Measurements from ENCODE around the gene SHB. TPM values are rescaled to one million over a fixed set of nuclear protein-coding genes. Genes with fewer than 3 reads are reported as not detected.
A peak's percentile ranks its signal among the peaks of the same experiment; 100 is the strongest.

SHB gene
- total RNA-seq, 1 donor from 2014 or later, result 18.5 TPM

- Mint-ChIP-seq H3K4me1 (ENCODE audit: unreplicated experiment) (peaks cover 30% of the 10 kb centered on the region), H3K9me3 (ENCODE audit: unreplicated experiment) (no peaks in the 10 kb centered on the region), H3K27me3 (ENCODE audit: unreplicated experiment) (peaks cover 6% of the 10 kb centered on the region), H3K36me3 (ENCODE audit: low read depth, unreplicated experiment) (no peaks in the 10 kb centered on the region), H3K27ac (ENCODE audit: unreplicated experiment) (no peak overlapping the region), H3K4me3 (ENCODE audit: unreplicated experiment) (no peak overlapping the region)
- TF ChIP-seq, protein P1, sequence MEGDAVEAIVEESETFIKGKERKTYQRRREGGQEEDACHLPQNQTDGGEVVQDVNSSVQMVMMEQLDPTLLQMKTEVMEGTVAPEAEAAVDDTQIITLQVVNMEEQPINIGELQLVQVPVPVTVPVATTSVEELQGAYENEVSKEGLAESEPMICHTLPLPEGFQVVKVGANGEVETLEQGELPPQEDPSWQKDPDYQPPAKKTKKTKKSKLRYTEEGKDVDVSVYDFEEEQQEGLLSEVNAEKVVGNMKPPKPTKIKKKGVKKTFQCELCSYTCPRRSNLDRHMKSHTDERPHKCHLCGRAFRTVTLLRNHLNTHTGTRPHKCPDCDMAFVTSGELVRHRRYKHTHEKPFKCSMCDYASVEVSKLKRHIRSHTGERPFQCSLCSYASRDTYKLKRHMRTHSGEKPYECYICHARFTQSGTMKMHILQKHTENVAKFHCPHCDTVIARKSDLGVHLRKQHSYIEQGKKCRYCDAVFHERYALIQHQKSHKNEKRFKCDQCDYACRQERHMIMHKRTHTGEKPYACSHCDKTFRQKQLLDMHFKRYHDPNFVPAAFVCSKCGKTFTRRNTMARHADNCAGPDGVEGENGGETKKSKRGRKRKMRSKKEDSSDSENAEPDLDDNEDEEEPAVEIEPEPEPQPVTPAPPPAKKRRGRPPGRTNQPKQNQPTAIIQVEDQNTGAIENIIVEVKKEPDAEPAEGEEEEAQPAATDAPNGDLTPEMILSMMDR (IDR thresholded peaks at IDR 0.05; ENCODE audit: unreplicated experiment), result no peak
- no peak for DNase-seq (ENCODE audit: low spot score)
Observed at GRCh38 chr9:38031594-38031993, 37.4 kb downstream of the SHB start.

- Mint-ChIP-seq H3K27ac (ENCODE audit: unreplicated experiment) (no peak overlapping the region), H3K27me3 (ENCODE audit: unreplicated experiment) (peaks cover 11% of the 10 kb centered on the region), H3K4me3 (ENCODE audit: unreplicated experiment) (no peak overlapping the region), H3K36me3 (ENCODE audit: low read depth, unreplicated experiment) (no peaks in the 10 kb centered on the region), H3K9me3 (ENCODE audit: unreplicated experiment) (no peaks in the 10 kb centered on the region), H3K4me1 (ENCODE audit: unreplicated experiment) (peaks cover 36% of the 10 kb centered on the region)
- DNase-seq (ENCODE audit: low spot score), result no peak
- TF ChIP-seq, protein P1 (IDR thresholded peaks at IDR 0.05; ENCODE audit: unreplicated experiment), result peak; percentile 20
Observed at GRCh38 chr9:38030658-38031057, 38.4 kb downstream of the SHB start.

- no peaks in the 10 kb centered on the region for H3K9me3 Mint-ChIP-seq (ENCODE audit: unreplicated experiment)
- TF ChIP-seq, protein P1 (IDR thresholded peaks at IDR 0.05; ENCODE audit: unreplicated experiment), result no peak
- H3K4me1 Mint-ChIP-seq (ENCODE audit: unreplicated experiment), result peaks cover 42% of the 10 kb centered on the region
- peaks cover 11% of the 10 kb centered on the region for H3K27me3 Mint-ChIP-seq (ENCODE audit: unreplicated experiment)
- H3K27ac Mint-ChIP-seq (ENCODE audit: unreplicated experiment), result no peak overlapping the region
- no peak overlapping the region for H3K4me3 Mint-ChIP-seq (ENCODE audit: unreplicated experiment)
- no peaks in the 10 kb centered on the region for H3K36me3 Mint-ChIP-seq (ENCODE audit: low read depth, unreplicated experiment)
- no peak for DNase-seq (ENCODE audit: low spot score)
Observed at GRCh38 chr9:38029915-38030638, 39.0 kb downstream of the SHB start.

DNA sequence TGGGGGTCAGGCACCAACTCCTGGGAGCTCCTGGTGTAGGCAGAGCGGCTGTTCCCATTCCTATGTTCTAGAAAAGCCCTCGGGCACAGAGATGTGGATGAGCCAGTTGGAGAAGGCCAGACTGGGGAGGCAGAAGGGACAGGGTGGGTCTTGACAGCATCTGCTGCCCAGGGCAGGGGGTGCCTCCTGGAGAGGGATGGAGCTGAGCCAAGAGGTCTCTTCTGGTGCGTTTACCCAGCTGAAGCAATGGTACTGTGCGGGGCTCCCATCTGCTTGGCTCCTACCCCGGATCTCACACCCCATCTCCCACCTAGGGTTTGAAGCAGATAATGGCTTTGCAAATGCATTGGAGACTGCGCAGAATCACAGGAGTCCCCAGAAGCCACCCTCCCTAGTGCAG is 41.3 kb downstream of the SHB start:
- H3K27me3 Mint-ChIP-seq (ENCODE audit: unreplicated experiment), result peaks cover 11% of the 10 kb centered on the region
- no peak for DNase-seq (ENCODE audit: low spot score)
- H3K36me3 Mint-ChIP-seq (ENCODE audit: low read depth, unreplicated experiment), result no peaks in the 10 kb centered on the region
- no peaks in the 10 kb centered on the region for H3K9me3 Mint-ChIP-seq (ENCODE audit: unreplicated experiment)
- TF ChIP-seq, protein P1 (IDR thresholded peaks at IDR 0.05; ENCODE audit: unreplicated experiment), result no peak
- peak overlapping the region; percentile 68 for H3K27ac Mint-ChIP-seq (ENCODE audit: unreplicated experiment)
- no peak overlapping the region for H3K4me3 Mint-ChIP-seq (ENCODE audit: unreplicated experiment)
- H3K4me1 Mint-ChIP-seq (ENCODE audit: unreplicated experiment), result peaks cover 61% of the 10 kb centered on the region

GRCh38 chr9:38026840-38027527 is 42.0 kb downstream of the SHB start:
- peaks cover 6% of the 10 kb centered on the region for H3K27me3 Mint-ChIP-seq (ENCODE audit: unreplicated experiment)
- DNase-seq (ENCODE audit: low spot score), result no peak
- H3K27ac Mint-ChIP-seq (ENCODE audit: unreplicated experiment), result peak overlapping the region; percentile 97
- TF ChIP-seq, protein P1 (IDR thresholded peaks at IDR 0.05; ENCODE audit: unreplicated experiment), result no peak
- peak overlapping the region; percentile 37 for H3K4me3 Mint-ChIP-seq (ENCODE audit: unreplicated experiment)
- no peaks in the 10 kb centered on the region for H3K9me3 Mint-ChIP-seq (ENCODE audit: unreplicated experiment)
- H3K4me1 Mint-ChIP-seq (ENCODE audit: unreplicated experiment), result peaks cover 53% of the 10 kb centered on the region
- H3K36me3 Mint-ChIP-seq (ENCODE audit: low read depth, unreplicated experiment), result no peaks in the 10 kb centered on the region
